Measurements from ENCODE around the gene NAA40.

The NAA40 gene

DNA sequence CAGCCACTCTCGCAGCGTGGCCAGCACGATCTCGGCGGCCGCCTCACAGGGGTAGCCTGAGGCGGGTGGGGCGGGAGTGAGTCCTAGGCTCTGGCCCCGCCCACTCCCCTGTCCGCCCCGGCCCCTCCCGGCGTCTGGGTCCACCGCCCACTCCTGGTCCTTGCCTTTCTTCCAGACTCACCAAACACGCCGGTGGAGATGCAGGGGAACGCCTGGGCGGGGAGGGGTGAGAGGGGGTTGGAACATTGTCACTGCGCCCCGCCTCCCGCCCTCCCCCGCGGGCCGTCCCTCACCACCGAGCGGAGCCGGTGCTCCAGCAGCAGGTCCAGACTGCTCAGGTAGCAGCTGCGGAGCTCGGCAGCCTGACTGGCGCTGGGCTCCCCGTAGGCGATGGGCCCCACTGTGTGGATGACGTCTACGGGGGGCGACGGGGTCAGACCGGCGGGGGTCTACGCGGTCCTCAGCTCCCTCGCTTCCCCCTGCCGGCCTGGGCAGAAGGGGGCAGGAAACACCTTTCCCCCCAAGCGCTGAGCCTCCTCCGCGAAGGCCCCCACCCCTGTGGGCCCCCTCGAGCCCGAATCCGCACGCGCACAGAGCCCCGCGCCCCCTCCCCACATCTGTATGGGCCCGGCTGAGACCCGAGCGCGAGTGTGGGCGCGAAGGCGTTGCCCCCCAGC, 60.7 kb downstream of the NAA40 start:
- H3K9ac ChIP-seq (ENCODE audit: low read depth, low read length), result no peak overlapping the region
- H3K4me1 ChIP-seq (ENCODE audit: insufficient read depth, low read length), result no peaks in the 10 kb centered on the region
- H3K27me3 ChIP-seq (ENCODE audit: insufficient read depth, low read length, poor library complexity), result no peaks in the 10 kb centered on the region
- H3K27ac ChIP-seq (ENCODE audit: low read length), result no peak overlapping the region
- H3K9me3 ChIP-seq (ENCODE audit: insufficient read depth, low read length, severe bottlenecking), result no peaks in the 10 kb centered on the region
- no peak overlapping the region for H3K4me2 ChIP-seq (ENCODE audit: insufficient read depth, low read length)
- peaks cover 6% of the 10 kb centered on the region for H3K79me2 ChIP-seq (ENCODE audit: insufficient read depth, low read length)
- ATAC-seq (ENCODE audit: insufficient read depth, low read depth) (no peak), DNase-seq (no peak)
- H3K36me3 ChIP-seq (ENCODE audit: insufficient read depth, low read length), result peaks cover 74% of the 10 kb centered on the region
- TF ChIP-seq, protein P1, sequence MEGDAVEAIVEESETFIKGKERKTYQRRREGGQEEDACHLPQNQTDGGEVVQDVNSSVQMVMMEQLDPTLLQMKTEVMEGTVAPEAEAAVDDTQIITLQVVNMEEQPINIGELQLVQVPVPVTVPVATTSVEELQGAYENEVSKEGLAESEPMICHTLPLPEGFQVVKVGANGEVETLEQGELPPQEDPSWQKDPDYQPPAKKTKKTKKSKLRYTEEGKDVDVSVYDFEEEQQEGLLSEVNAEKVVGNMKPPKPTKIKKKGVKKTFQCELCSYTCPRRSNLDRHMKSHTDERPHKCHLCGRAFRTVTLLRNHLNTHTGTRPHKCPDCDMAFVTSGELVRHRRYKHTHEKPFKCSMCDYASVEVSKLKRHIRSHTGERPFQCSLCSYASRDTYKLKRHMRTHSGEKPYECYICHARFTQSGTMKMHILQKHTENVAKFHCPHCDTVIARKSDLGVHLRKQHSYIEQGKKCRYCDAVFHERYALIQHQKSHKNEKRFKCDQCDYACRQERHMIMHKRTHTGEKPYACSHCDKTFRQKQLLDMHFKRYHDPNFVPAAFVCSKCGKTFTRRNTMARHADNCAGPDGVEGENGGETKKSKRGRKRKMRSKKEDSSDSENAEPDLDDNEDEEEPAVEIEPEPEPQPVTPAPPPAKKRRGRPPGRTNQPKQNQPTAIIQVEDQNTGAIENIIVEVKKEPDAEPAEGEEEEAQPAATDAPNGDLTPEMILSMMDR (IDR thresholded peaks at IDR 0.05; ENCODE audit: borderline replicate concordance, extremely low read depth, low read length, poor library complexity, severe bottlenecking), result no peak
- TF ChIP-seq EZH2 (IDR thresholded peaks at IDR 0.05; ENCODE audit: borderline replicate concordance, low read depth, low read length, severe bottlenecking), result no peak
- H3K4me3 ChIP-seq (ENCODE audit: low read depth in 1 of 2, low read length in 2 of 2), result no peak overlapping the region
- H4K20me1 ChIP-seq (ENCODE audit: insufficient read depth, low read length), result peaks cover 60% of the 10 kb centered on the region
- H2AFZ ChIP-seq (ENCODE audit: low read depth, low read length), result no peak overlapping the region

DNA sequence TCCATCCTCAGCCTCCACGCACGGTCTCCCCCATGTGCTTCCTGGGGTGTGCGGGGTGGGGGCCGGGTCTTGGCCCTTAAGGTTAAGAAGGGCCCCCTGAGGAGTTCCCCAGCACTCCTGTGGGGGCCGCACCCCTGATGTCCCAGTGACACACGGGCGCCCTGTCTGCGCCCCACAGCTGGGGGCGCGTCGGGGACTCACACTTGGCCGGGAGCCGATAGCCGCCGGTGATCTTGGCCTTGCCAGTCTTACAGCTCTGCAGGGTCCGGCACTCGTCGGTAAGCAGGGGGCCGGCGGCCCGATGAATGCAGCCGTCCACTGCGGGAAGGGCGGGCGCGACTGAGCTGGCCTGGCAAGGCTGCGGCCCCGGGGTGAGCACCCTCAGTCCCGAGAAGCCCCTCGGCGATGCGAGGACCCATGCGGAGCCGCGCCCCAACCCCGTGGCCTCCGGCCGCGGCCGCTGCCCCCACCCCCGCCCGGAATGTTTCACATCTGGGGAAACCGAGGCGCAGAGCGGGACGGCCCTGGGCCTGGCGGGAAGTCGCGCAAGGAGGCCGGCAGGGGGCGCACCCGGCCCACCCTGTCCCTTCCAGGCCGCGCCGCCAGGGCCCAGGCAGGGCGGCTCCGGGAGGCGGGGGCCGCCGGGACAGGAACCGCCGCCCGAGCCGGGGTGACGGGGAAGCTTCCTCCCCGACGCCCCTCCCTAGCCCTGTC, 61.4 kb downstream of the NAA40 start:
- H3K27me3 ChIP-seq (ENCODE audit: insufficient read depth, low read length, poor library complexity), result no peaks in the 10 kb centered on the region
- TF ChIP-seq EZH2 (IDR thresholded peaks at IDR 0.05; ENCODE audit: borderline replicate concordance, low read depth, low read length, severe bottlenecking), result no peak
- TF ChIP-seq, protein P1 (IDR thresholded peaks at IDR 0.05; ENCODE audit: borderline replicate concordance, extremely low read depth, low read length, poor library complexity, severe bottlenecking), result no peak
- H3K27ac ChIP-seq (ENCODE audit: low read length), result no peak overlapping the region
- ATAC-seq (ENCODE audit: insufficient read depth, low read depth) (no peak), DNase-seq (no peak)
- no peak overlapping the region for H3K4me3 ChIP-seq (ENCODE audit: low read depth in 1 of 2, low read length in 2 of 2)
- H3K9me3 ChIP-seq (ENCODE audit: insufficient read depth, low read length, severe bottlenecking), result no peaks in the 10 kb centered on the region
- no peak overlapping the region for H2AFZ ChIP-seq (ENCODE audit: low read depth, low read length)
- H3K36me3 ChIP-seq (ENCODE audit: insufficient read depth, low read length), result peaks cover 67% of the 10 kb centered on the region
- H4K20me1 ChIP-seq (ENCODE audit: insufficient read depth, low read length), result peaks cover 53% of the 10 kb centered on the region
- no peak overlapping the region for H3K9ac ChIP-seq (ENCODE audit: low read depth, low read length)
- H3K4me2 ChIP-seq (ENCODE audit: insufficient read depth, low read length), result no peak overlapping the region
- no peaks in the 10 kb centered on the region for H3K4me1 ChIP-seq (ENCODE audit: insufficient read depth, low read length)
- peaks cover 6% of the 10 kb centered on the region; the same call in 1 of the 2 replicates for H3K79me2 ChIP-seq (ENCODE audit: insufficient read depth, low read length)

DNA sequence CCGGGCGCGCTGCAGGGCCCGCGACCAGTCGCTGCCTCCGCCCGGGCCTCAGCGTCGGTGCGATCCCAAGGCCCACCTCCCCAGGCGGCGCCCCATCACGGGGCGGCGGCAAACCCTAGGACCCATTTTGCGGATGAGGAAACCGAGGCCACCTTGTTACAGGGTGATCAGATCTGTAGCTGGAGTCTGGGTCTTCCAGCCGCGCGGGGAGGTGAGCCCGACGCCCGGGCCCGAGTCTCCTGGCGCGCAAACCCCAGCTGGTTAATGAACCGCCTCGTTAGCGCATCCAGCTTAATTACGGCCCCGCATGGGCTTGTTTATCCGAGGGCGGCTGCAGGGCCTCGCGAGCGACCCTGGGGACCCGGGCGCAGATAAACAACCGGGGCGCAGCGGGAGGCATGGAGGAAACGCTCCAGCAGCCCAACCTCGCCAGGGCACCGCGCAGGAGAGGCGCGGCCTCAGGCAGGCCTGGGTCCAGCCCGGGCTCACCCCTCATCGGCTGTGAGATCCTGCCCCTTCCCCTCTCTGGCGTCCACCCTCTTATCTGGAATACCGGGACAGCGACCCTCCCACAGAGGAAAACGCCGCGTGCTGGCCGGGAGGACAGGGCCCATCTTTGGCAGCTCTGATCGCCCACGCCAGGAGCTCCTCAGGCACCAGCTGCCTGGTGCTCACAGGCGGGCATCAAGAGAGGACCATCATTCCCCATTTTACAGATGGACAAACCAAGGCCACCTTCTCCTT, 62.1 kb downstream of the NAA40 start:
- Histone ChIP-seq H3K27ac (ENCODE audit: low read length) (no peak overlapping the region), H4K20me1 (ENCODE audit: insufficient read depth, low read length) (peaks cover 54% of the 10 kb centered on the region), H3K27me3 (ENCODE audit: insufficient read depth, low read length, poor library complexity) (no peaks in the 10 kb centered on the region), H3K36me3 (ENCODE audit: insufficient read depth, low read length) (peaks cover 62% of the 10 kb centered on the region), H3K79me2 (ENCODE audit: insufficient read depth, low read length) (no peaks in the 10 kb centered on the region), H3K4me1 (ENCODE audit: insufficient read depth, low read length) (no peaks in the 10 kb centered on the region), H3K9me3 (ENCODE audit: insufficient read depth, low read length, severe bottlenecking) (no peaks in the 10 kb centered on the region), H3K4me3 (ENCODE audit: low read depth in 1 of 2, low read length in 2 of 2) (no peak overlapping the region), H3K4me2 (ENCODE audit: insufficient read depth, low read length) (no peak overlapping the region), H3K9ac (ENCODE audit: low read depth, low read length) (no peak overlapping the region), H2AFZ (ENCODE audit: low read depth, low read length) (no peak overlapping the region)
- ATAC-seq (ENCODE audit: insufficient read depth, low read depth) (no peak), DNase-seq (no peak)
- TF ChIP-seq, protein P1 (IDR thresholded peaks at IDR 0.05; ENCODE audit: borderline replicate concordance, extremely low read depth, low read length, poor library complexity, severe bottlenecking), result no peak
- TF ChIP-seq EZH2 (IDR thresholded peaks at IDR 0.05; ENCODE audit: borderline replicate concordance, low read depth, low read length, severe bottlenecking), result no peak
